IMR-90 (cell line): ENCODE measurements around the gene LTBP4. TPM values are rescaled to one million over a fixed set of nuclear protein-coding genes. Genes with fewer than 3 reads are reported as not detected.

ENCODE experiments used
- ATAC-seq: fragments of 200-7000 bp; cut with Tn5 transposase; 2 replicates; pipeline ENCODE4 v1.9.1; 2020; ENCODE audit warnings: low read depth, mild to moderate bottlenecking, moderate library complexity
- BruUV-seq: library from RNA; stranded (reverse); fragments of 400-500 nt; replicated peaks from 2 replicates; lab custom pipeline; 2021; lab: Mats Ljungman, UMichigan
- CTCF ChIA-PET: fragments of 300-600 bp; formaldehyde crosslinking; extraction: SDS; loops from one replicate; lab custom pipeline; 2021; ENCODE audit warnings: antibody characterized with exemption; lab: Yijun Ruan, JAX
- POLR2A ChIA-PET: fragments of 300-600 bp; sonication (Branson Sonifier 250); formaldehyde crosslinking; loops from one replicate; lab custom pipeline; 2022; ENCODE audit warnings: antibody characterized with exemption; ENCODE audit not compliant: unreplicated experiment; lab: Charles Lee
- DNase-seq: peaks from one replicate; pipeline ENCODE4 v3.0.0; 2013
- H2AFZ ChIP-seq: replicated peaks from 2 replicates; pipeline ENCODE3; 2013; ENCODE audit warnings: low read length, mild to moderate bottlenecking; ENCODE audit not compliant: poor library complexity
- H2AK5ac ChIP-seq: 2 replicates; pipeline ENCODE4 v1.6.1; 2013; ENCODE audit warnings: low read depth, low read length, inconsistent platforms
- H2AK9ac ChIP-seq: replicated peaks from 2 replicates; pipeline ENCODE3; 2013; ENCODE audit warnings: mild to moderate bottlenecking, low read depth, low read length, moderate library complexity; ENCODE audit not compliant: poor library complexity
- H2BK120ac ChIP-seq: 2 replicates; pipeline ENCODE4 v1.6.1; 2013; ENCODE audit warnings: low read depth, low read length, inconsistent platforms
- H2BK15ac ChIP-seq: 3 replicates; pipeline ENCODE4 v1.6.1; 2013; ENCODE audit warnings: low read depth, low read length, inconsistent platforms
- H2BK20ac ChIP-seq: 2 replicates; pipeline ENCODE4 v1.6.1; 2013; ENCODE audit warnings: low read depth, mild to moderate bottlenecking, inconsistent platforms, low read length, moderate library complexity
- H2BK5ac ChIP-seq: 2 replicates; pipeline ENCODE4 v1.6.1; 2013; ENCODE audit warnings: mild to moderate bottlenecking, low read depth, low read length, inconsistent platforms; ENCODE audit not compliant: poor library complexity, severe bottlenecking
- H3K14ac ChIP-seq: replicated peaks from 2 replicates; pipeline ENCODE4 v1.6.1; 2013; ENCODE audit warnings: low read depth, low read length, inconsistent platforms
- H3K18ac ChIP-seq: 2 replicates; pipeline ENCODE4 v1.6.1; 2013; ENCODE audit warnings: low read depth, low read length, control low read depth
- H3K23ac ChIP-seq: 2 replicates; pipeline ENCODE4 v1.6.1; 2013; ENCODE audit warnings: low read depth, low read length, inconsistent platforms
- H3K27ac ChIP-seq: 2 replicates; pipeline ENCODE4 v1.5.1; 2013; ENCODE audit warnings: mild to moderate bottlenecking, control low read depth, low read length; ENCODE audit not compliant: insufficient read depth
- H3K27me3 ChIP-seq: 2 replicates; pipeline ENCODE4 v1.6.1; 2013; ENCODE audit warnings: low read length; ENCODE audit not compliant: control insufficient read depth, insufficient read depth
- H3K36me3 ChIP-seq: 2 replicates; pipeline ENCODE4 v1.6.1; 2013; ENCODE audit warnings: low read length, mixed read lengths; ENCODE audit not compliant: control insufficient read depth, insufficient read depth
- H3K4ac ChIP-seq: 2 replicates; pipeline ENCODE4 v1.6.1; 2013; ENCODE audit warnings: low read depth, low read length, inconsistent platforms
- H3K4me1 ChIP-seq: 2 replicates; pipeline ENCODE4 v1.6.1; 2013; ENCODE audit warnings: low read length, mixed read lengths; ENCODE audit not compliant: control insufficient read depth, insufficient read depth
- H3K4me2 ChIP-seq: 2 replicates; pipeline ENCODE4 v1.6.1; 2013; ENCODE audit warnings: low read depth, mild to moderate bottlenecking, control low read depth, low read length, moderate library complexity
- H3K4me3 ChIP-seq: 2 replicates; pipeline ENCODE4 v1.5.1; 2013; ENCODE audit warnings: low read depth, mild to moderate bottlenecking, control low read depth, low read length, moderate library complexity; ENCODE audit not compliant: insufficient read depth
- H3K56ac ChIP-seq: 2 replicates; pipeline ENCODE4 v1.6.1; 2013; ENCODE audit warnings: low read length, inconsistent platforms; ENCODE audit not compliant: insufficient read depth; ENCODE audit errors: extremely low read depth
- H3K79me1 ChIP-seq, 2 experiments: 2 replicates each; pipeline ENCODE4 v1.6.1; 2013; ENCODE audit warnings: low read length in 2 of 2, inconsistent platforms in 1 of 2, low read depth in 1 of 2
- H3K9ac ChIP-seq: 2 replicates; pipeline ENCODE4 v1.6.1; 2013; ENCODE audit warnings: low read depth, low read length, control low read depth
- H3K9me1 ChIP-seq: 2 replicates; pipeline ENCODE4 v1.6.1; 2013; ENCODE audit warnings: low read length, inconsistent platforms; ENCODE audit not compliant: insufficient read depth
- H3K9me3 ChIP-seq: 2 replicates; pipeline ENCODE4 v1.6.1; 2013; ENCODE audit warnings: low read length; ENCODE audit not compliant: control insufficient read depth, insufficient read depth
- H4K20me1 ChIP-seq: 2 replicates; pipeline ENCODE4 v1.6.1; 2013; ENCODE audit warnings: low read length, inconsistent platforms; ENCODE audit not compliant: insufficient read depth
- H4K5ac ChIP-seq: 2 replicates; pipeline ENCODE4 v1.6.1; 2013; ENCODE audit warnings: mild to moderate bottlenecking, low read depth, low read length, control low read depth
- H4K8ac ChIP-seq, 2 experiments: 2 replicates each; pipeline ENCODE4 v1.6.1; 2013; ENCODE audit warnings: low read depth in 2 of 2, low read length in 2 of 2, control low read depth in 1 of 2, inconsistent platforms in 1 of 2
- H4K91ac ChIP-seq: 2 replicates; pipeline ENCODE4 v1.6.1; 2013; ENCODE audit warnings: low read depth, low read length, inconsistent platforms; ENCODE audit not compliant: insufficient read depth
- BHLHE40 ChIP-seq: fragments of 150-350 bp; IDR thresholded peaks from 2 replicates; pipeline ENCODE4 v1.6.1; 2016; ENCODE audit warnings: mild to moderate bottlenecking, low read depth, low read length
- CEBPB ChIP-seq: IDR thresholded peaks from 2 replicates; pipeline ENCODE4 v1.6.1; 2012; ENCODE audit warnings: low read depth, low read length, improper control_type of control experiment
- CHD1 ChIP-seq: IDR thresholded peaks from 2 replicates; pipeline ENCODE4 v1.6.1; 2012; ENCODE audit warnings: low read depth, low read length, improper control_type of control experiment
- CTCF ChIP-seq: conservative IDR thresholded peaks from 2 replicates; pipeline ENCODE4 v1.5.1; 2012; ENCODE audit warnings: mild to moderate bottlenecking, low read depth, low read length, improper control_type of control experiment
- ELK1 ChIP-seq: fragments of 150-350 bp; IDR thresholded peaks from 2 replicates; pipeline ENCODE4 v1.6.1; 2016; ENCODE audit warnings: low read depth, mild to moderate bottlenecking, low read length, moderate library complexity, borderline replicate concordance
- FOS ChIP-seq: fragments of 150-350 bp; IDR thresholded peaks from 2 replicates; pipeline ENCODE4 v1.6.1; 2016; ENCODE audit warnings: low read depth, low read length
- MAFK ChIP-seq: IDR thresholded peaks from 2 replicates; pipeline ENCODE4 v1.6.1; 2012; ENCODE audit warnings: low read depth, low read length, improper control_type of control experiment
- MAZ ChIP-seq: IDR thresholded peaks from 2 replicates; pipeline ENCODE4 v1.6.1; 2012; ENCODE audit warnings: low read depth, mild to moderate bottlenecking, low read length, improper control_type of control experiment, moderate library complexity, borderline replicate concordance
- MXI1 ChIP-seq: IDR thresholded peaks from 2 replicates; pipeline ENCODE4 v1.6.1; 2012; ENCODE audit warnings: low read depth, mild to moderate bottlenecking, low read length, moderate library complexity, borderline replicate concordance
- NFE2L2 ChIP-seq: fragments of 150-350 bp; IDR thresholded peaks from 2 replicates; pipeline ENCODE4 v1.6.1; 2016; ENCODE audit warnings: low read depth, mild to moderate bottlenecking, low read length
- RFX5 ChIP-seq: IDR thresholded peaks from 2 replicates; pipeline ENCODE4 v1.8.0; 2012; ENCODE audit warnings: low read depth, mild to moderate bottlenecking, low read length, moderate library complexity
- WGBS, 2 experiments: methylation state at CpG; one replicate each; pipeline versions ENCODE4 v1.1.5 to v1.1.7; 2013; ENCODE audit warnings: missing lambda C conversion rate in 2 of 2; ENCODE audit not compliant: insufficient read length in 1 of 2; ENCODE audit errors: extremely low coverage in 2 of 2; 5-methylcytosine and 5-hydroxymethylcytosine counted together
- dilution Hi-C: fragments of 300-500 bp; cut with HindIII; formaldehyde crosslinking; loops from one replicate; pipeline ENCODE4 v1.14.3; 2018; ENCODE audit warnings: low sequenced_read_pairs; ENCODE audit not compliant: unreplicated experiment
- in situ Hi-C: fragments of 300-500 bp; cut with MboI; formaldehyde crosslinking; loops from 3 replicates; pipeline ENCODE4 v1.14.3; 2019; ENCODE audit warnings: low sequenced_read_pairs, inconsistent platforms, mixed read lengths
- intact Hi-C: fragments of 100-400 bp; cut with micrococcal nuclease; formaldehyde crosslinking; loops from 2 replicates; pipeline ENCODE4 v1.10.0; 2022
- polyA plus RNA-seq, 3 experiments: library from polyadenylated mRNA; depleted of rRNA; stranded (reverse); fragments of >200 nt; gene quantifications; 2 replicates each; pipeline ENCODE4 v1.2.3, GENCODE V29; 2012; ENCODE audit warnings: low replicate concordance in 1 of 3
- total RNA-seq: library from RNA; depleted of rRNA; stranded (reverse); fragments of >200 nt; gene quantifications from 2 replicates; pipeline ENCODE4 v1.2.3, GENCODE V29; 2012

LTBP4 gene
- total and polyA plus RNA-seq, 2 of the 4 experiments (the other 2 are of a cell fraction), result 14.7 to 70.3 TPM

GRCh38 chr19:40629346-40629745 is 28.2 kb downstream of the LTBP4 start:
- TF ChIP-seq MAZ (no peak), MAFK (no peak), NFE2L2 (no peak), BHLHE40 (no peak), CTCF (no peak), MXI1 (no peak), CHD1 (no peak), CEBPB (no peak), ELK1 (no peak), RFX5 (no peak), FOS (no peak)
- Histone ChIP-seq H4K91ac (no peak overlapping the region), H3K36me3 (peaks cover 50% of the 10 kb centered on the region), H2AK5ac (no peak overlapping the region), H4K20me1 (no peaks in the 10 kb centered on the region), H3K56ac (no peak overlapping the region), H3K14ac (no peak overlapping the region), H2AFZ (no peak overlapping the region), H3K23ac (no peak overlapping the region), H2BK5ac (no peak overlapping the region), H3K4me2 (no peak overlapping the region), H3K27ac (no peak overlapping the region), H4K8ac (no peak overlapping the region), H3K27me3 (no peaks in the 10 kb centered on the region), H2AK9ac (no peak overlapping the region), H3K4me3 (no peak overlapping the region), H3K4me1 (peaks cover 14% of the 10 kb centered on the region), H3K79me1 (peaks cover 0 to 7% of the 10 kb centered on the region in 2 experiments; a peak in 1 of 4 replicates), H2BK15ac (no peak overlapping the region), H2BK120ac (no peak overlapping the region), H2BK20ac (no peak overlapping the region), H3K9me3 (no peaks in the 10 kb centered on the region), H3K9ac (no peak overlapping the region), H3K4ac (no peak overlapping the region), H4K5ac (no peak overlapping the region), H3K9me1 (peaks cover 23% of the 10 kb centered on the region), H3K18ac (no peak overlapping the region)
- POLR2A ChIA-PET, result no interaction called here
- in situ Hi-C loops (no loop called here), dilution Hi-C loops (no loop called here), intact Hi-C loops (no loop called here)
- CTCF ChIA-PET, result no interaction called here
- 98% methylated on average over 34 of the region's 42 CpGs; no CpG with 5 or more reads in 1 of the 2 experiments for WGBS, 2 experiments
- DNase-seq, result no peak
- ATAC-seq, result no peak
- BruUV-seq, result no TSS peak
